K562 (cell line): Measurements from ENCODE around the gene LOXL4. TPM values are rescaled to one million over a fixed set of nuclear protein-coding genes. Genes with fewer than 3 reads are reported as not detected.

Experiments used
- ATAC-seq: fragments of 200-7000 bp; cut with Tn5 transposase; 3 replicates; pipeline ENCODE4 v1.9.1; 2020; ENCODE audit warnings: moderate library complexity
- BruUV-seq: library from RNA; stranded (reverse); fragments of 400-500 nt; replicated peaks from 2 replicates; lab custom pipeline; 2021; lab: Mats Ljungman, UMichigan
- CTCF ChIA-PET: fragments of 300-600 bp; formaldehyde crosslinking; extraction: SDS; loops from one replicate; lab custom pipeline; 2021; ENCODE audit warnings: low intra/inter-chr PET ratio; lab: Yijun Ruan, JAX
- POLR2A ChIA-PET: fragments of 300-600, 350-650 bp; sonication (Branson Sonifier 250); formaldehyde crosslinking; extraction: SDS; loops from one replicate; lab custom pipeline; 2021; ENCODE audit warnings: antibody characterized with exemption, inconsistent platforms; lab: Yijun Ruan, JAX
- DNase-seq, 4 experiments: peaks; one replicate each; pipeline versions ENCODE4 v3.0.0 to v3.0.0-alpha.2; 2011 to 2018; ENCODE audit warnings: low spot score in 3 of 4, mixed read lengths in 3 of 4; ENCODE audit errors: extremely low read depth in 1 of 4
- FAIRE-seq: peaks from 2 replicates; lab custom pipeline; 2011; peaks lifted over from hg19 to GRCh38; lab: Jason Lieb, UNC
- H2AFZ ChIP-seq: 2 replicates; pipeline ENCODE4 v1.6.0; 2011; ENCODE audit warnings: low read depth, low read length, control low read depth, inconsistent platforms
- H3K27ac ChIP-seq: fragments of 200-600 bp; 3 replicates; pipeline ENCODE4 v1.8.0; 2011; ENCODE audit warnings: low read depth, mild to moderate bottlenecking, control low read depth, inconsistent platforms, low read length, moderate library complexity, mixed read lengths; ENCODE audit errors: extremely low read depth
- H3K27me3 ChIP-seq, 2 experiments: fragments of 300-600 bp in 1 of 2; 2 replicates in 1 of 2; 3 replicates in 1 of 2; pipeline versions ENCODE4 v1.6.0 to v1.8.0; 2011; ENCODE audit warnings: inconsistent platforms in 2 of 2, low read length in 2 of 2, mild to moderate bottlenecking in 1 of 2, mixed read lengths in 1 of 2, moderate library complexity in 1 of 2; ENCODE audit not compliant: control insufficient read depth in 2 of 2, insufficient read depth in 2 of 2
- H3K36me3 ChIP-seq: fragments of 300-600 bp; 3 replicates; pipeline ENCODE4 v1.8.0; 2011; ENCODE audit warnings: mild to moderate bottlenecking, low read length, inconsistent platforms; ENCODE audit not compliant: control insufficient read depth, insufficient read depth
- H3K4me1 ChIP-seq, 2 experiments: fragments of 200-600 bp in 1 of 2; replicated peaks in 1 of 2; 2 replicates in 1 of 2; 3 replicates in 1 of 2; pipeline versions ENCODE4 v1.5.1 to v1.8.0; 2011; ENCODE audit warnings: inconsistent platforms in 2 of 2, low read length in 2 of 2, mild to moderate bottlenecking in 1 of 2, mixed read lengths in 1 of 2, moderate library complexity in 1 of 2; ENCODE audit not compliant: control insufficient read depth in 2 of 2, insufficient read depth in 2 of 2
- H3K4me2 ChIP-seq: 2 replicates; pipeline ENCODE4 v1.6.1; 2011; ENCODE audit warnings: low read length, control low read depth, inconsistent platforms, mixed read lengths; ENCODE audit not compliant: insufficient read depth
- H3K4me3 ChIP-seq: fragments of 200-600 bp; sonication (generic), shearing (Covaris generic); 2 replicates; pipeline ENCODE4 v1.5.1; 2016; ENCODE audit warnings: control low read depth, inconsistent platforms
- H3K79me2 ChIP-seq: fragments of 200-600 bp; 3 replicates; pipeline ENCODE4 v1.8.0; 2011; ENCODE audit warnings: low read length, inconsistent platforms; ENCODE audit not compliant: control insufficient read depth, insufficient read depth
- H3K9ac ChIP-seq, 2 experiments: 2 replicates each; pipeline versions ENCODE4 v1.6.0 to v1.6.1; 2011; ENCODE audit warnings: low read depth in 2 of 2, low read length in 2 of 2, control low read depth in 1 of 2, inconsistent platforms in 1 of 2, mild to moderate bottlenecking in 1 of 2, mixed read lengths in 1 of 2; ENCODE audit not compliant: insufficient read depth in 1 of 2
- H3K9me1 ChIP-seq: one replicate; pipeline ENCODE4 v1.6.0; 2011; ENCODE audit warnings: inconsistent platforms, mild to moderate bottlenecking, low read length, moderate library complexity; ENCODE audit not compliant: control insufficient read depth, insufficient read depth
- H3K9me3 ChIP-seq: replicated peaks from 2 replicates; pipeline ENCODE4 v1.5.1; 2011; ENCODE audit warnings: low read depth, low read length, inconsistent platforms; ENCODE audit not compliant: control insufficient read depth, insufficient read depth
- H4K20me1 ChIP-seq: replicated peaks from 2 replicates; pipeline ENCODE4 v1.6.1; 2011; ENCODE audit warnings: low read length, inconsistent platforms, mixed read lengths; ENCODE audit not compliant: control insufficient read depth, insufficient read depth
- FOXK1 ChIP-seq: sonication (generic); formaldehyde crosslinking; IDR thresholded peaks from 2 replicates; pipeline ENCODE4 v1.8.0; 2022; ENCODE audit warnings: missing genetic modification reagents, mild to moderate bottlenecking, borderline replicate concordance
- NBN ChIP-seq: fragments of 450-650 bp; IDR thresholded peaks from 2 replicates; pipeline ENCODE4 v1.6.1; 2016; ENCODE audit warnings: low read depth, mild to moderate bottlenecking
- POLR2AphosphoS2 ChIP-seq: IDR thresholded peaks from 2 replicates; pipeline ENCODE4 v1.6.1; 2012; ENCODE audit warnings: low read length, improper control_type of control experiment
- PRMT5 ChIP-seq: sonication (generic); formaldehyde crosslinking; IDR thresholded peaks from 2 replicates; pipeline ENCODE4 v1.5.0; 2020; ENCODE audit warnings: missing genetic modification reagents
- RAD21 ChIP-seq, 2 experiments: fragments of 250-450 bp in 1 of 2; fragments of 450-650 bp in 1 of 2; sonication (Bioruptor Pico) in 1 of 2; formaldehyde crosslinking in 1 of 2; IDR thresholded peaks in 1 of 2; conservative IDR thresholded peaks in 1 of 2; 2 replicates each; pipeline versions ENCODE4 v1.4.0 to v1.8.0; 2020 to 2022; ENCODE audit warnings: mild to moderate bottlenecking in 2 of 2, moderate library complexity in 1 of 2
- WHSC1 ChIP-seq: IDR thresholded peaks from one replicate; pipeline ENCODE4 v1.6.1; 2012; ENCODE audit warnings: low read length, control low read depth, inconsistent platforms
- ZBTB8A ChIP-seq: fragments of 450-650 bp; IDR thresholded peaks from 2 replicates; pipeline ENCODE4 v1.6.1; 2018; ENCODE audit warnings: mild to moderate bottlenecking, moderate library complexity; ENCODE audit not compliant: partially characterized antibody
- ZNF263 ChIP-seq: sonication (generic); formaldehyde crosslinking; IDR thresholded peaks from 2 replicates; pipeline ENCODE4 v1.8.0; 2022; ENCODE audit warnings: mild to moderate bottlenecking, missing genetic modification reagents, borderline replicate concordance
- ZNF431 ChIP-seq: sonication (generic); formaldehyde crosslinking; IDR thresholded peaks from 2 replicates; pipeline ENCODE4 v1.8.0; 2022; ENCODE audit warnings: mild to moderate bottlenecking, missing genetic modification reagents
- WGBS: fragments of 100-300 bp; shearing (Covaris generic); methylation state at CpG from one replicate; pipeline ENCODE4 v1.1.6; 2016; ENCODE audit warnings: low coverage, mixed read lengths; ENCODE audit not compliant: insufficient coverage; ENCODE audit errors: missing lambda C conversion rate; 5-methylcytosine and 5-hydroxymethylcytosine counted together
- in situ Hi-C: fragments of 300-500 bp; cut with MboI; formaldehyde crosslinking; loops from 4 replicates; pipeline ENCODE4 v1.15.0; 2018; ENCODE audit warnings: inconsistent platforms, mixed read lengths
- intact Hi-C: fragments of 100-400 bp; cut with micrococcal nuclease; formaldehyde crosslinking; loops from 2 replicates; pipeline ENCODE4 v1.14.2; 2022
- polyA plus RNA-seq, 8 experiments: library from polyadenylated mRNA; depleted of rRNA in 4 of 8; stranded (reverse) in 5 of 8; unstranded in 3 of 8; fragments of >200 nt; fragmentation: Nextera tagmentation in 2 of 8; fragmentation: Illumina TruSeq in 1 of 8; extraction: Ambion mirVana in 2 of 8; extraction: Trizol in 1 of 8; gene quantifications; 2 replicates each; pipeline versions ENCODE4 v1.2.1 to v1.2.3, GENCODE V29; 2011 to 2014; ENCODE audit warnings: inconsistent platforms in 1 of 8, missing spikeins in 1 of 8
- total RNA-seq, 7 experiments: library from RNA; depleted of rRNA in 6 of 7; stranded (reverse); fragments of >200 nt in 6 of 7; fragmentation: Illumina TruSeq in 2 of 7; extraction: Trizol in 2 of 7; gene quantifications; 2 replicates each; pipeline versions ENCODE4 v1.2.1 to v1.2.3, GENCODE V29; 2011 to 2021; ENCODE audit warnings: low replicate concordance in 1 of 7
- TF ChIP-seq, protein P1 (sequence below): fragments of 250-450 bp; sonication (Bioruptor Pico); IDR thresholded peaks from 2 replicates; pipeline ENCODE4 v1.8.0; 2021; ENCODE audit warnings: moderate library complexity, mild to moderate bottlenecking, inconsistent platforms
- TF ChIP-seq, protein P2 (sequence below): fragments of 250-450 bp; sonication (Bioruptor Pico); IDR thresholded peaks from 2 replicates; pipeline ENCODE4 v1.9.0; 2021; ENCODE audit warnings: mild to moderate bottlenecking
- TF ChIP-seq, protein P3 (sequence below): fragments of 200-800 bp; sonication (Bioruptor generic); IDR thresholded peaks from 2 replicates; pipeline ENCODE4 v1.6.1; 2016; ENCODE audit warnings: missing genetic modification characterization, missing compliant biosample characterization

The LOXL4 gene
- total and polyA plus RNA-seq, 9 of the 15 experiments (the other 6 are each of a cell fraction or from before 2014, with no cell fraction given), result 0.03 to 0.35 (median 0.05) TPM; not detected in 3

DNA sequence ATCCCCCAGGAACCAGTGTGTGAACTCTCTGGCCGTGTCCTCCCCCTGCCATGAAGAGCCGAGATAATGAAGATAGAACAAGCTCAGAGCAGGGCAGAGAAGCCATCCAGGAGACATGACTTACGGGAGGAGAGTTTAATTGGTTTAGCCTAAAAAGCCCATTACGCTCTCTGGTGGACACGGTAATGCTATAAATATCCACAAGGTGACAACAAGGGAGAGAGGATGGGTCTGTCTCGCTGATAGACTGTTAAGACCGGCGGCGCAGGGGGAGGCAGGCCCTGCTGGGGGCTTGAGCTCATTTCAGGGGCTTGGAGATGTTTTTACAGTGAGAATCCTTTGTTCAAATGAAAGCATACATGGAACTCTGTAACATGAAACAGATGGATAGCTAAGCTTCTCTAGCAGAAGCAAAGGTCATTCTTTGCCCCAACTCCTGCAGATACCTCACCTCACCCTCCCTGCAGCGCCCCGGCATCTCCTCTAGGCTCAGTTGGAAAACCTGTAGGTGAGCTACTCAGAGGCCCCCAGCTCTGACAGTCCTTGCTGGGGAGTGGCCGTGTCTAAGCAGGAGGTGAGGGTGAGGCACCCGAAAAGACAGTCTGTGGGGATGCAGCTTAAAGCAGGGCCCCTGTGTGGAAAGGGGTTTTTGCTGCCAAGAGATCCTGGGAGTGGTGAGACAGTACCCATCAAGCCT lies 40.8 kb upstream of the LOXL4 start (continued):
- no peak for TF ChIP-seq ZBTB8A
- TF ChIP-seq NBN, result no peak
- no peak for TF ChIP-seq WHSC1
- TF ChIP-seq PRMT5 (CRISPR knock-in tag), result no peak
- TF ChIP-seq RAD21 (CRISPR knock-in tag; conservative IDR thresholded peaks at IDR 0.05 in 1 of 2, IDR thresholded peaks at IDR 0.05 in 1 of 2), result peak in 1 of 2 experiments; percentile 45; a peak in 2 of 4 replicates
- TF ChIP-seq FOXK1 (CRISPR knock-in tag), result no peak
- TF ChIP-seq, protein P1, sequence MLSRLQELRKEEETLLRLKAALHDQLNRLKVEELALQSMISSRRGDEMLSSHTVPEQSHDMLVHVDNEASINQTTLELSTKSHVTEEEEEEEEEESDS, result no peak
- no peak for TF ChIP-seq ZNF263 (CRISPR knock-in tag)

DNA sequence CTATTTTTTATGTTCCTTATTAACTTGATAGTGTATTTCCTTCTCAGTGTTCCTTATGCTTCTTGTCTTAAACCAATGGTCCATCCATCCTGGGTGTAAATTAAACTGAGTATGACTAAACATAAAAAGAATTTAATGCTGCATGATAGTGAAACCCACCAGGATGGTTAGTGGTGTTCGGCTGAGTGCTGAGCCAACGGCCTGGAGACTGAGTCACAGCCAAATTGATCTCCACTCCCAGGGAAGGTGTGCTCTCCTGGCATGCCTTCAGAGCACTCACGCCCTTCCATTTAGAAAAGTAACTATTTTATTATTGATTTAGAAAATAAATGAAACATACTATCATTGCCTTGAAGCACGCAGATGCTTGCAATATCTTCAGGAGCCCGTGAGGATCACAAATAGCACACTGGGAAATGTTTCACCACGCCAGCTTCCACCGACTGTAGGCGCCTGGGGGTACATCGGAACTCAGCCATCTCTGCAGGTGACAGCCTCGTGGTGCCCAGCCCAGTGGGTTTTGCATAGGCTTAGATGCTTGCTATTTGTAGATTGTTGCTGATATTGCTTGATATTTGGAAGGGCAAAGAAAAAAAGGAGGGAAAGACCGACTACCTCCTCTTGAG lies 40.0 kb upstream of the LOXL4 start:
- POLR2A ChIA-PET, result interaction anchor here (1.4 kb wide), 1 partner anchor 44 kb away, joined by 5 read pairs; no protein-coding TSS in a partner anchor
- intact Hi-C loops (loop anchor here (5.0 to 10.0 kb wide), 2 partner anchors 66 to 393 kb away; no protein-coding TSS in a partner anchor), in situ Hi-C loops (loop anchor here (5.0 to 25.0 kb wide), 2 partner anchors 141 to 396 kb away; no protein-coding TSS in a partner anchor)
- FAIRE-seq (no peak), ATAC-seq (no peak), DNase-seq (no peak)
- peaks cover 2 to 35% of the 10 kb centered on the region in 2 experiments; a peak in 2 of 5 replicates for H3K27me3 ChIP-seq
- no TSS peak for BruUV-seq
- H3K4me3 ChIP-seq, result no peak overlapping the region
- no peak overlapping the region for H2AFZ ChIP-seq
- H3K4me2 ChIP-seq, result no peak overlapping the region
- H4K20me1 ChIP-seq, result peaks cover 3% of the 10 kb centered on the region; the same call in 1 of the 2 replicates
- no peaks in the 10 kb centered on the region; a peak in 2 of 5 replicates for H3K4me1 ChIP-seq
- no peaks in the 10 kb centered on the region for H3K79me2 ChIP-seq
- no peak overlapping the region for H3K27ac ChIP-seq
- no peaks in the 10 kb centered on the region for H3K9me3 ChIP-seq
- 14% methylated on average over 10 of the region's 11 CpGs for WGBS
- CTCF ChIA-PET, result no interaction called here
- H3K36me3 ChIP-seq, result no peaks in the 10 kb centered on the region
- no peak overlapping the region for H3K9ac ChIP-seq
- H3K9me1 ChIP-seq, result no peaks in the 10 kb centered on the region
- TF ChIP-seq ZNF431 (CRISPR knock-in tag) (no peak), POLR2AphosphoS2 (no peak)
- TF ChIP-seq, protein P2, sequence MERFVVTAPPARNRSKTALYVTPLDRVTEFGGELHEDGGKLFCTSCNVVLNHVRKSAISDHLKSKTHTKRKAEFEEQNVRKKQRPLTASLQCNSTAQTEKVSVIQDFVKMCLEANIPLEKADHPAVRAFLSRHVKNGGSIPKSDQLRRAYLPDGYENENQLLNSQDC, result no peak
- TF ChIP-seq, protein P3, sequence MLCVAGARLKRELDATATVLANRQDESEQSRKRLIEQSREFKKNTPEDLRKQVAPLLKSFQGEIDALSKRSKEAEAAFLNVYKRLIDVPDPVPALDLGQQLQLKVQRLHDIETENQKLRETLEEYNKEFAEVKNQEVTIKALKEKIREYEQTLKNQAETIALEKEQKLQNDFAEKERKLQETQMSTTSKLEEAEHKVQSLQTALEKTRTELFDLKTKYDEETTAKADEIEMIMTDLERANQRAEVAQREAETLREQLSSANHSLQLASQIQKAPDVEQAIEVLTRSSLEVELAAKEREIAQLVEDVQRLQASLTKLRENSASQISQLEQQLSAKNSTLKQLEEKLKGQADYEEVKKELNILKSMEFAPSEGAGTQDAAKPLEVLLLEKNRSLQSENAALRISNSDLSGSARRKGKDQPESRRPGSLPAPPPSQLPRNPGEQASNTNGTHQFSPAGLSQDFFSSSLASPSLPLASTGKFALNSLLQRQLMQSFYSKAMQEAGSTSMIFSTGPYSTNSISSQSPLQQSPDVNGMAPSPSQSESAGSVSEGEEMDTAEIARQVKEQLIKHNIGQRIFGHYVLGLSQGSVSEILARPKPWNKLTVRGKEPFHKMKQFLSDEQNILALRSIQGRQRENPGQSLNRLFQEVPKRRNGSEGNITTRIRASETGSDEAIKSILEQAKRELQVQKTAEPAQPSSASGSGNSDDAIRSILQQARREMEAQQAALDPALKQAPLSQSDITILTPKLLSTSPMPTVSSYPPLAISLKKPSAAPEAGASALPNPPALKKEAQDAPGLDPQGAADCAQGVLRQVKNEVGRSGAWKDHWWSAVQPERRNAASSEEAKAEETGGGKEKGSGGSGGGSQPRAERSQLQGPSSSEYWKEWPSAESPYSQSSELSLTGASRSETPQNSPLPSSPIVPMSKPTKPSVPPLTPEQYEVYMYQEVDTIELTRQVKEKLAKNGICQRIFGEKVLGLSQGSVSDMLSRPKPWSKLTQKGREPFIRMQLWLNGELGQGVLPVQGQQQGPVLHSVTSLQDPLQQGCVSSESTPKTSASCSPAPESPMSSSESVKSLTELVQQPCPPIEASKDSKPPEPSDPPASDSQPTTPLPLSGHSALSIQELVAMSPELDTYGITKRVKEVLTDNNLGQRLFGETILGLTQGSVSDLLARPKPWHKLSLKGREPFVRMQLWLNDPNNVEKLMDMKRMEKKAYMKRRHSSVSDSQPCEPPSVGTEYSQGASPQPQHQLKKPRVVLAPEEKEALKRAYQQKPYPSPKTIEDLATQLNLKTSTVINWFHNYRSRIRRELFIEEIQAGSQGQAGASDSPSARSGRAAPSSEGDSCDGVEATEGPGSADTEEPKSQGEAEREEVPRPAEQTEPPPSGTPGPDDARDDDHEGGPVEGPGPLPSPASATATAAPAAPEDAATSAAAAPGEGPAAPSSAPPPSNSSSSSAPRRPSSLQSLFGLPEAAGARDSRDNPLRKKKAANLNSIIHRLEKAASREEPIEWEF (CRISPR knock-in tag), result no peak
